GM12801 (cell line): Measurements from ENCODE around the gene CDS1.

ENCODE experiments used
- CTCF ChIP-seq: IDR thresholded peaks from one replicate; pipeline ENCODE4 v1.5.1; 2011; ENCODE audit warnings: control low read depth; ENCODE audit not compliant: insufficient read length; ENCODE audit errors: extremely low read depth

Gene CDS1

GRCh38 chr4:84677093-84677492, 94.2 kb downstream of the CDS1 start:
- no peak for TF ChIP-seq CTCF

- TF ChIP-seq CTCF = no peak
These were observed 95.1 kb downstream of the CDS1 start for GRCh38 chr4:84677995-84678394.

- no peak for TF ChIP-seq CTCF
These were observed 96.2 kb downstream of the CDS1 start for GRCh38 chr4:84678976-84679744.

- no peak for TF ChIP-seq CTCF
These were observed 98.0 kb downstream of the CDS1 start for GRCh38 chr4:84680956-84681355.

- TF ChIP-seq CTCF = no peak
These were observed 98.8 kb downstream of the CDS1 start for GRCh38 chr4:84681486-84682274.

- TF ChIP-seq CTCF = no peak
These were observed 100.3 kb downstream of the CDS1 start for GRCh38 chr4:84683064-84683850.

- no peak for TF ChIP-seq CTCF
These were observed 101.4 kb downstream of the CDS1 start for GRCh38 chr4:84684361-84684760.
